Measurements from ENCODE around the gene SEC23IP.
"Not testable (repeated sequence)": the region's sequence is repeated elsewhere in the genome, so short reads cannot be mapped to it uniquely, and the experiment has no call there.

Gene SEC23IP

GRCh38 chr10:119890307-119890706 is 2.2 kb upstream of the SEC23IP start:
- DNase-seq (ENCODE audit: insufficient read length, low spot score); FAIRE-seq: not testable (repeated sequence)

GRCh38 chr10:119891849-119892187 is 712 bp upstream of the SEC23IP start:
- not testable (repeated sequence) for DNase-seq (ENCODE audit: insufficient read length, low spot score); FAIRE-seq

- DNase-seq (ENCODE audit: insufficient read length, low spot score) (no peak), FAIRE-seq (no peak)
- TF ChIP-seq TAF1 (IDR thresholded peaks at IDR 0.05; ENCODE audit: low read depth, low read length) (no peak), SPI1 (IDR thresholded peaks at IDR 0.05; ENCODE audit: low read depth, low read length) (no peak), PAX5 (IDR thresholded peaks at IDR 0.05; ENCODE audit: insufficient read depth, low read length, severe bottlenecking) (no peak), POLR2AphosphoS5 (IDR thresholded peaks at IDR 0.05; ENCODE audit: low read depth, low read length) (no peak), POU2F2 (IDR thresholded peaks at IDR 0.05; ENCODE audit: low read depth, low read length) (no peak), POLR2A (IDR thresholded peaks at IDR 0.05; ENCODE audit: low read depth, low read length) (no peak)
Observed at GRCh38 chr10:119893074-119893473, 544 bp downstream of the SEC23IP start.

GRCh38 chr10:119893845-119894427 is 1.4 kb downstream of the SEC23IP start:
- no peak for TF ChIP-seq PAX5 (IDR thresholded peaks at IDR 0.05; ENCODE audit: insufficient read depth, low read length, severe bottlenecking)
- no peak for TF ChIP-seq SPI1 (IDR thresholded peaks at IDR 0.05; ENCODE audit: low read depth, low read length)
- TF ChIP-seq POU2F2 (IDR thresholded peaks at IDR 0.05; ENCODE audit: low read depth, low read length), result no peak
- no peak for TF ChIP-seq POLR2A (IDR thresholded peaks at IDR 0.05; ENCODE audit: low read depth, low read length)
- no peak for TF ChIP-seq TAF1 (IDR thresholded peaks at IDR 0.05; ENCODE audit: low read depth, low read length)
- TF ChIP-seq POLR2AphosphoS5 (IDR thresholded peaks at IDR 0.05; ENCODE audit: low read depth, low read length), result no peak
- FAIRE-seq (no peak), DNase-seq (ENCODE audit: insufficient read length, low spot score) (no peak)

GRCh38 chr10:119896061-119896655 is 3.6 kb downstream of the SEC23IP start:
- TF ChIP-seq TAF1 (IDR thresholded peaks at IDR 0.05; ENCODE audit: low read depth, low read length) (no peak), PAX5 (IDR thresholded peaks at IDR 0.05; ENCODE audit: insufficient read depth, low read length, severe bottlenecking) (no peak), POLR2AphosphoS5 (IDR thresholded peaks at IDR 0.05; ENCODE audit: low read depth, low read length) (no peak), POU2F2 (IDR thresholded peaks at IDR 0.05; ENCODE audit: low read depth, low read length) (no peak), SPI1 (IDR thresholded peaks at IDR 0.05; ENCODE audit: low read depth, low read length) (no peak), POLR2A (IDR thresholded peaks at IDR 0.05; ENCODE audit: low read depth, low read length) (no peak)
- no peak for FAIRE-seq

GRCh38 chr10:119896937-119897770 is 4.6 kb downstream of the SEC23IP start:
- no peak for FAIRE-seq

More at GRCh38 chr10:119896061-119896655, 3.6 kb downstream of the SEC23IP start:
- DNase-seq (ENCODE audit: insufficient read length, low spot score), result no peak

GRCh38 chr10:119898577-119898976 is 6.0 kb downstream of the SEC23IP start:
- no peak for TF ChIP-seq PAX5 (IDR thresholded peaks at IDR 0.05; ENCODE audit: insufficient read depth, low read length, severe bottlenecking)
- TF ChIP-seq POU2F2 (IDR thresholded peaks at IDR 0.05; ENCODE audit: low read depth, low read length), result no peak
- TF ChIP-seq TAF1 (IDR thresholded peaks at IDR 0.05; ENCODE audit: low read depth, low read length), result no peak
- TF ChIP-seq POLR2AphosphoS5 (IDR thresholded peaks at IDR 0.05; ENCODE audit: low read depth, low read length), result no peak
- TF ChIP-seq SPI1 (IDR thresholded peaks at IDR 0.05; ENCODE audit: low read depth, low read length), result no peak
- no peak for TF ChIP-seq POLR2A (IDR thresholded peaks at IDR 0.05; ENCODE audit: low read depth, low read length)
- FAIRE-seq, result no peak
- no peak for DNase-seq (ENCODE audit: insufficient read length, low spot score)

More at GRCh38 chr10:119896937-119897770, 4.6 kb downstream of the SEC23IP start:
- TF ChIP-seq POLR2AphosphoS5 (IDR thresholded peaks at IDR 0.05; ENCODE audit: low read depth, low read length) (no peak), SPI1 (IDR thresholded peaks at IDR 0.05; ENCODE audit: low read depth, low read length) (no peak), TAF1 (IDR thresholded peaks at IDR 0.05; ENCODE audit: low read depth, low read length) (no peak), POLR2A (IDR thresholded peaks at IDR 0.05; ENCODE audit: low read depth, low read length) (no peak), PAX5 (IDR thresholded peaks at IDR 0.05; ENCODE audit: insufficient read depth, low read length, severe bottlenecking) (no peak), POU2F2 (IDR thresholded peaks at IDR 0.05; ENCODE audit: low read depth, low read length) (no peak)
- DNase-seq (ENCODE audit: insufficient read length, low spot score), result no peak

- FAIRE-seq (no peak), DNase-seq (ENCODE audit: insufficient read length, low spot score) (no peak)
- TF ChIP-seq PAX5 (IDR thresholded peaks at IDR 0.05; ENCODE audit: insufficient read depth, low read length, severe bottlenecking) (no peak), TAF1 (IDR thresholded peaks at IDR 0.05; ENCODE audit: low read depth, low read length) (no peak), POLR2AphosphoS5 (IDR thresholded peaks at IDR 0.05; ENCODE audit: low read depth, low read length) (no peak), POU2F2 (IDR thresholded peaks at IDR 0.05; ENCODE audit: low read depth, low read length) (no peak), SPI1 (IDR thresholded peaks at IDR 0.05; ENCODE audit: low read depth, low read length) (no peak), POLR2A (IDR thresholded peaks at IDR 0.05; ENCODE audit: low read depth, low read length) (no peak)
Observed at GRCh38 chr10:119903946-119904666, 11.6 kb downstream of the SEC23IP start.

GRCh38 chr10:119907695-119908094 is 15.2 kb downstream of the SEC23IP start:
- FAIRE-seq; DNase-seq (ENCODE audit: insufficient read length, low spot score): not testable (repeated sequence)

GRCh38 chr10:119908166-119908565 is 15.6 kb downstream of the SEC23IP start:
- DNase-seq (ENCODE audit: insufficient read length, low spot score) (no peak), FAIRE-seq (no peak)
- TF ChIP-seq POLR2A (IDR thresholded peaks at IDR 0.05; ENCODE audit: low read depth, low read length) (no peak), SPI1 (IDR thresholded peaks at IDR 0.05; ENCODE audit: low read depth, low read length) (no peak), TAF1 (IDR thresholded peaks at IDR 0.05; ENCODE audit: low read depth, low read length) (no peak), PAX5 (IDR thresholded peaks at IDR 0.05; ENCODE audit: insufficient read depth, low read length, severe bottlenecking) (no peak), POLR2AphosphoS5 (IDR thresholded peaks at IDR 0.05; ENCODE audit: low read depth, low read length) (no peak), POU2F2 (IDR thresholded peaks at IDR 0.05; ENCODE audit: low read depth, low read length) (no peak)

Measured in GM12891 (cell line).